HepG2 (cell line): ENCODE measurements around the gene ACADVL. TPM values are rescaled to one million over a fixed set of nuclear protein-coding genes. Genes with fewer than 3 reads are reported as not detected.

ENCODE experiments used
- ARNTL ChIP-seq: sonication (generic); formaldehyde crosslinking; IDR thresholded peaks from 2 replicates; pipeline ENCODE4 v1.4.0; 2020; ENCODE audit warnings: mild to moderate bottlenecking, missing genetic modification reagents
- CENPBD1 ChIP-seq: sonication (generic); formaldehyde crosslinking; IDR thresholded peaks from 2 replicates; pipeline ENCODE4 v1.8.0; 2022; ENCODE audit warnings: missing genetic modification reagents, low read depth, mild to moderate bottlenecking, borderline replicate concordance
- IRF9 ChIP-seq: sonication (generic); formaldehyde crosslinking; IDR thresholded peaks from 2 replicates; pipeline ENCODE4 v1.8.0; 2022; ENCODE audit warnings: missing genetic modification reagents, mild to moderate bottlenecking, borderline replicate concordance
- KAT2B ChIP-seq: fragments of 150-350 bp; IDR thresholded peaks from 2 replicates; pipeline ENCODE4 v1.6.1; 2014; ENCODE audit warnings: low read depth, low read length, borderline replicate concordance
- MED8 ChIP-seq: sonication (generic); formaldehyde crosslinking; IDR thresholded peaks from 2 replicates; pipeline ENCODE4 v1.8.1; 2023; ENCODE audit warnings: mild to moderate bottlenecking, missing genetic modification reagents; ENCODE audit not compliant: insufficient replicate concordance
- POLR2AphosphoS2 ChIP-seq: IDR thresholded peaks from 2 replicates; pipeline ENCODE4 v1.6.1; 2011; ENCODE audit warnings: low read depth, low read length, improper control_type of control experiment
- SATB2 ChIP-seq: sonication (generic); formaldehyde crosslinking; IDR thresholded peaks from 2 replicates; pipeline ENCODE4 v1.5.0; 2020; ENCODE audit warnings: missing genetic modification reagents
- SOX13 ChIP-seq, 3 experiments: fragments of 450-650 bp in 1 of 3; sonication (generic) in 1 of 3; formaldehyde crosslinking in 1 of 3; IDR thresholded peaks in 2 of 3; conservative IDR thresholded peaks in 1 of 3; 2 replicates each; pipeline versions ENCODE4 v1.5.0 to v1.6.1; 2016 to 2020; ENCODE audit warnings: antibody characterized with exemption in 1 of 3, mild to moderate bottlenecking in 1 of 3, missing compliant biosample characterization in 1 of 3, missing genetic modification reagents in 1 of 3, moderate library complexity in 1 of 3
- XRCC5 ChIP-seq: fragments of 200-400 bp; formaldehyde crosslinking; optimal IDR thresholded peaks from 2 replicates; pipeline ENCODE3; 2017; ENCODE audit warnings: mild to moderate bottlenecking, low read length
- ZFP37 ChIP-seq: sonication (generic); formaldehyde crosslinking; IDR thresholded peaks from 2 replicates; pipeline ENCODE4 v1.4.0; 2020; ENCODE audit warnings: missing genetic modification reagents, borderline replicate concordance
- ZNF124 ChIP-seq: sonication (generic); formaldehyde crosslinking; IDR thresholded peaks from 2 replicates; pipeline ENCODE4 v1.4.0; 2020; ENCODE audit warnings: missing genetic modification reagents
- ZNF446 ChIP-seq: sonication (generic); formaldehyde crosslinking; IDR thresholded peaks from 2 replicates; pipeline ENCODE4 v1.5.0; 2020; ENCODE audit warnings: mild to moderate bottlenecking, missing genetic modification reagents
- ZNF510 ChIP-seq: sonication (generic); formaldehyde crosslinking; IDR thresholded peaks from 2 replicates; pipeline ENCODE4 v1.4.0; 2020; ENCODE audit warnings: low read depth, mild to moderate bottlenecking, missing genetic modification reagents
- ZNF552 ChIP-seq: sonication (generic); formaldehyde crosslinking; IDR thresholded peaks from 2 replicates; pipeline ENCODE4 v1.9.0; 2022; ENCODE audit warnings: missing genetic modification reagents, mild to moderate bottlenecking, borderline replicate concordance
- ZNF564 ChIP-seq: sonication (generic); formaldehyde crosslinking; IDR thresholded peaks from 2 replicates; pipeline ENCODE4 v1.8.1; 2023; ENCODE audit warnings: mild to moderate bottlenecking, missing genetic modification reagents
- ZNF577 ChIP-seq: sonication (generic); formaldehyde crosslinking; IDR thresholded peaks from 2 replicates; pipeline ENCODE4 v1.4.0; 2020; ENCODE audit warnings: mild to moderate bottlenecking, low read depth, missing genetic modification reagents, borderline replicate concordance
- ZNF652 ChIP-seq: IDR thresholded peaks from 2 replicates; pipeline ENCODE4 v1.6.1; 2016; ENCODE audit warnings: low read depth, borderline replicate concordance
- ZNF788 ChIP-seq: sonication (generic); formaldehyde crosslinking; IDR thresholded peaks from 2 replicates; pipeline ENCODE4 v1.5.0; 2020; ENCODE audit warnings: mild to moderate bottlenecking, missing genetic modification reagents, borderline replicate concordance
- ZSCAN29 ChIP-seq: sonication (generic); formaldehyde crosslinking; conservative IDR thresholded peaks from 2 replicates; pipeline ENCODE4 v1.4.0; 2020; ENCODE audit warnings: mild to moderate bottlenecking, missing genetic modification reagents
- polyA plus RNA-seq, 8 experiments: library from polyadenylated mRNA; depleted of rRNA in 3 of 8; stranded (reverse) in 7 of 8; unstranded in 1 of 8; fragments of >200 nt; fragmentation: Illumina TruSeq in 4 of 8; extraction: Trizol in 4 of 8; gene quantifications; 2 replicates each; pipeline versions ENCODE4 v1.2.1 to v1.2.3, GENCODE V29; 2011 to 2016; ENCODE audit warnings: low read depth in 4 of 8, missing spikeins in 1 of 8, mixed read lengths in 1 of 8; ENCODE audit not compliant: insufficient read depth in 1 of 8
- total RNA-seq, 5 experiments: library from RNA; depleted of rRNA; stranded (reverse); fragments of >200 nt; fragmentation: Illumina TruSeq; extraction: Trizol; gene quantifications; 2 replicates each; pipeline ENCODE4 v1.2.3, GENCODE V29; 2016; ENCODE audit warnings: low read depth in 1 of 5
- TF ChIP-seq, protein P1 (sequence below): sonication (generic); formaldehyde crosslinking; IDR thresholded peaks from 2 replicates; pipeline ENCODE4 v1.4.0; 2020; ENCODE audit warnings: missing genetic modification reagents
- TF ChIP-seq, protein P2 (sequence below): sonication (generic); formaldehyde crosslinking; IDR thresholded peaks from 2 replicates; pipeline ENCODE4 v1.4.0; 2020; ENCODE audit warnings: mild to moderate bottlenecking, missing genetic modification reagents

The ACADVL gene
- total and polyA plus RNA-seq, 2 of the 13 experiments (the other 11 are each of a cell fraction or from before 2014, with no cell fraction given), result 219 to 412 TPM

DNA sequence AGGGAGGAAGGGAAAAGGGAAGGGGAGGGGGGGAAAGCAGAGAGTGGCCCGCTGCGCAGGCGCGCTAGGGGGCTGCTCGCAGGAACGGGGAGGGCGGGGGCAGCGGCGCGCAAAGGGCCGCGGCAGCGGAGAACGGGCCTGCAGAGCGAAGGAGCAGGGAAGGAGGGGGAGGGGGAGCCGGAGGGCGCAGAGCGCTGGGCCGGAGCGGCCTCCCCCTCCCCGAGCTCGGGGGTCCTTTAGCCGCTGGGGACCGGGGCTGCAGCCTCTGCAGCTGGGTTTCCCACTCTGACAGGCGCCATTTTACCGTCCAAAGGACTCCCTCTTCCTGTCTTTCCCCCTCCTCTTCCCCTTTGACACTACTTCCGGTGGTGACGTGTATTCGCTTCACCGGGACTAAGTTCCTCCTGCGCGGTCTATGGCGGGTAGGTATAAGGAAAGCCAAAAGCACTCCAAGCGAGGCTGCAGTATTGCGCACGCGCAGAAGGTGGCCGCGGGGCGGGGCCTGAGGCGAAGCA lies 32.0 kb downstream of the ACADVL start, which contains the start of gene CTDNEP1 (continued):
- TF ChIP-seq, protein P1, sequence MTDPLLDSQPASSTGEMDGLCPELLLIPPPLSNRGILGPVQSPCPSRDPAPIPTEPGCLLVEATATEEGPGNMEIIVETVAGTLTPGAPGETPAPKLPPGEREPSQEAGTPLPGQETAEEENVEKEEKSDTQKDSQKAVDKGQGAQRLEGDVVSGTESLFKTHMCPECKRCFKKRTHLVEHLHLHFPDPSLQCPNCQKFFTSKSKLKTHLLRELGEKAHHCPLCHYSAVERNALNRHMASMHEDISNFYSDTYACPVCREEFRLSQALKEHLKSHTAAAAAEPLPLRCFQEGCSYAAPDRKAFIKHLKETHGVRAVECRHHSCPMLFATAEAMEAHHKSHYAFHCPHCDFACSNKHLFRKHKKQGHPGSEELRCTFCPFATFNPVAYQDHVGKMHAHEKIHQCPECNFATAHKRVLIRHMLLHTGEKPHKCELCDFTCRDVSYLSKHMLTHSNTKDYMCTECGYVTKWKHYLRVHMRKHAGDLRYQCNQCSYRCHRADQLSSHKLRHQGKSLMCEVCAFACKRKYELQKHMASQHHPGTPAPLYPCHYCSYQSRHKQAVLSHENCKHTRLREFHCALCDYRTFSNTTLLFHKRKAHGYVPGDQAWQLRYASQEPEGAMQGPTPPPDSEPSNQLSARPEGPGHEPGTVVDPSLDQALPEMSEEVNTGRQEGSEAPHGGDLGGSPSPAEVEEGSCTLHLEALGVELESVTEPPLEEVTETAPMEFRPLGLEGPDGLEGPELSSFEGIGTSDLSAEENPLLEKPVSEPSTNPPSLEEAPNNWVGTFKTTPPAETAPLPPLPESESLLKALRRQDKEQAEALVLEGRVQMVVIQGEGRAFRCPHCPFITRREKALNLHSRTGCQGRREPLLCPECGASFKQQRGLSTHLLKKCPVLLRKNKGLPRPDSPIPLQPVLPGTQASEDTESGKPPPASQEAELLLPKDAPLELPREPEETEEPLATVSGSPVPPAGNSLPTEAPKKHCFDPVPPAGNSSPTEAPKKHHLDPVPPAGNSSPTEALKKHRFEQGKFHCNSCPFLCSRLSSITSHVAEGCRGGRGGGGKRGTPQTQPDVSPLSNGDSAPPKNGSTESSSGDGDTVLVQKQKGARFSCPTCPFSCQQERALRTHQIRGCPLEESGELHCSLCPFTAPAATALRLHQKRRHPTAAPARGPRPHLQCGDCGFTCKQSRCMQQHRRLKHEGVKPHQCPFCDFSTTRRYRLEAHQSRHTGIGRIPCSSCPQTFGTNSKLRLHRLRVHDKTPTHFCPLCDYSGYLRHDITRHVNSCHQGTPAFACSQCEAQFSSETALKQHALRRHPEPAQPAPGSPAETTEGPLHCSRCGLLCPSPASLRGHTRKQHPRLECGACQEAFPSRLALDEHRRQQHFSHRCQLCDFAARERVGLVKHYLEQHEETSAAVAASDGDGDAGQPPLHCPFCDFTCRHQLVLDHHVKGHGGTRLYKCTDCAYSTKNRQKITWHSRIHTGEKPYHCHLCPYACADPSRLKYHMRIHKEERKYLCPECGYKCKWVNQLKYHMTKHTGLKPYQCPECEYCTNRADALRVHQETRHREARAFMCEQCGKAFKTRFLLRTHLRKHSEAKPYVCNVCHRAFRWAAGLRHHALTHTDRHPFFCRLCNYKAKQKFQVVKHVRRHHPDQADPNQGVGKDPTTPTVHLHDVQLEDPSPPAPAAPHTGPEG (CRISPR knock-in tag), result no peak
- TF ChIP-seq ZSCAN29 (CRISPR knock-in tag) (no peak), ZNF564 (CRISPR knock-in tag) (no peak), ZNF552 (no peak), CENPBD1 (CRISPR knock-in tag) (no peak), ARNTL (CRISPR knock-in tag) (no peak), ZNF510 (0 out of 2 replicates have a peak, but pooled peaks have one; percentile 2), ZNF788 (CRISPR knock-in tag) (no peak), SATB2 (CRISPR knock-in tag) (no peak), ZNF652 (CRISPR knock-in tag) (no peak), MED8 (no peak), POLR2AphosphoS2 (no peak), ZNF446 (CRISPR knock-in tag) (no peak), IRF9 (no peak), SOX13 (IDR thresholded peaks at IDR 0.05) (no peak), SOX13 (CRISPR knock-in tag; conservative IDR thresholded peaks at IDR 0.05 in 1 of 2, IDR thresholded peaks at IDR 0.05 in 1 of 2) (no peak), ZNF124 (no peak), XRCC5 (no peak), ZFP37 (CRISPR knock-in tag) (no peak), ZNF577 (CRISPR knock-in tag) (no peak), KAT2B (no peak)
- TF ChIP-seq, protein P2, sequence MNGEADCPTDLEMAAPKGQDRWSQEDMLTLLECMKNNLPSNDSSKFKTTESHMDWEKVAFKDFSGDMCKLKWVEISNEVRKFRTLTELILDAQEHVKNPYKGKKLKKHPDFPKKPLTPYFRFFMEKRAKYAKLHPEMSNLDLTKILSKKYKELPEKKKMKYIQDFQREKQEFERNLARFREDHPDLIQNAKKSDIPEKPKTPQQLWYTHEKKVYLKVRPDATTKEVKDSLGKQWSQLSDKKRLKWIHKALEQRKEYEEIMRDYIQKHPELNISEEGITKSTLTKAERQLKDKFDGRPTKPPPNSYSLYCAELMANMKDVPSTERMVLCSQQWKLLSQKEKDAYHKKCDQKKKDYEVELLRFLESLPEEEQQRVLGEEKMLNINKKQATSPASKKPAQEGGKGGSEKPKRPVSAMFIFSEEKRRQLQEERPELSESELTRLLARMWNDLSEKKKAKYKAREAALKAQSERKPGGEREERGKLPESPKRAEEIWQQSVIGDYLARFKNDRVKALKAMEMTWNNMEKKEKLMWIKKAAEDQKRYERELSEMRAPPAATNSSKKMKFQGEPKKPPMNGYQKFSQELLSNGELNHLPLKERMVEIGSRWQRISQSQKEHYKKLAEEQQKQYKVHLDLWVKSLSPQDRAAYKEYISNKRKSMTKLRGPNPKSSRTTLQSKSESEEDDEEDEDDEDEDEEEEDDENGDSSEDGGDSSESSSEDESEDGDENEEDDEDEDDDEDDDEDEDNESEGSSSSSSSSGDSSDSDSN (CRISPR knock-in tag), result no peak
